Epidermal melanocyte (primary cell): ENCODE results near the gene CHIC2.
"Not testable (repeated sequence)": the region's sequence is repeated elsewhere in the genome, so short reads cannot be mapped to it uniquely, and the experiment has no call there.

Experiments
- DNase-seq: peaks from one replicate; pipeline ENCODE4 v3.0.0; 2011; ENCODE audit warnings: low spot score; ENCODE audit not compliant: insufficient read length

Gene CHIC2

GRCh38 chr4:54064317-54065111 is at the start of gene CHIC2:
TSS of gene CHIC2 (minus strand) at chr4:54064605. CDS start at chr4:54064300, 305 bp downstream.
- peak; percentile 76 for DNase-seq

GRCh38 chr4:54113206-54113605 is 48.8 kb upstream of the CHIC2 start:
- DNase-seq = not testable (repeated sequence)

DNA sequence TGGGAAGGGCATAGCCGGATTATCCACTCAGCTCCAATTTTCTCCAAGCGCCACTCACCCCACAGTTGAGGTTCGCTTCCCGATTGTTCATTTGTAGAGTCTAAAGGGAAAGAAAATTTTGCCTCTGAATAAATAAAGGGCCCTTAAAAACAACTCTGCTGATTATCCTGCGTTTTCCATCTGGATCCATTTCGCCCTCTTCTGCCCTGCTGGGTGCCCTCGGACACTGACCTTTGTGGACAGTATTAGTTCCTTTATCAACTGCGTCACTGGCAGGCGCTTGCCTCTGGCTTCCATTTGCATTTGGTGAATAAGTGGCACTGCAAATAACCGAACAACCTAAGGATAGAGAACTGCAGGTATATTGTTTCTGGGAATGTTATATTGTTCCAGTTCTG is 45.6 kb upstream of the CHIC2 start:
- DNase-seq = no peak

DNA sequence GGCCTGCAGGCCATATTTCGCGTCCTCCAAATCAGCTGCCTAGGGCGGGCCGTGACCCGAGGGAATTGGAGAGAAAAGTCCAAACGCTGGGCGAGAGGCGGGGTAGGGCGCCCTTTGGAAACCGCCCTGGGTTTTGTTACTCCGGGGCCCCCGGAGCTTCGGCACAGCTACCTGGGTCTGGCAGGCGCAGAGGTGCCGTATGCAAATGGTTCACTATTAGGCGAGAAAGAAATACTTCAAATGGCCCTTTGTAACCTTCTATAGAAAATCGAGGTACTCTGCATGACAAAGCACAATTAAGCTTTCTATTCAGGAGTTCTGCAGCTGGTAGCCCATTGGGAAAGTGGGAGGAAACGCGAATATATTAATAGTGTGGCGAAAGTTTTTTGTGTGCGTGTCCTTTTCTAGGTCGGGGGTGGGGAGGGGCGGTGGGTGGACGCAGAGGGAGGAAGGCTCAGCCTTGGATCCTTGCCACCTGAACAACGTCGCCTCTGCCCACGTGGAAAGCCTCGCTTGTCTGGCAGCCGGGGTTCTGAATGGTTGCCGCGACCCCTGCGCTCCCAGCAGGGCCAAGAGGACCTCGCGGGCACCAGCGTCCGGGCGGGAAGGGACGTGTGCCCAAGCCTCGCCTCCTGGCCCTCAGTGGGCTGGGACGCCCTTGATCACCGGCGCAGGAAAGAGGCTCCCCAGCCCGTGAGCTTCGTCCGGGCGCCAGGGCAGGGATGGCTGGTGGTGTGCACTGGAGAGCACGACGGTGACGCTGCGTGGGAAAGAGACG is 45.0 kb upstream of the CHIC2 start:
- no peak for DNase-seq

GRCh38 chr4:54107951-54108748 is 43.7 kb upstream of the CHIC2 start:
- no peak for DNase-seq

GRCh38 chr4:54104907-54105306 is 40.5 kb upstream of the CHIC2 start:
- DNase-seq = no peak

- no peak for DNase-seq
Measured at GRCh38 chr4:54103190-54103574, 38.8 kb upstream of the CHIC2 start.

DNA sequence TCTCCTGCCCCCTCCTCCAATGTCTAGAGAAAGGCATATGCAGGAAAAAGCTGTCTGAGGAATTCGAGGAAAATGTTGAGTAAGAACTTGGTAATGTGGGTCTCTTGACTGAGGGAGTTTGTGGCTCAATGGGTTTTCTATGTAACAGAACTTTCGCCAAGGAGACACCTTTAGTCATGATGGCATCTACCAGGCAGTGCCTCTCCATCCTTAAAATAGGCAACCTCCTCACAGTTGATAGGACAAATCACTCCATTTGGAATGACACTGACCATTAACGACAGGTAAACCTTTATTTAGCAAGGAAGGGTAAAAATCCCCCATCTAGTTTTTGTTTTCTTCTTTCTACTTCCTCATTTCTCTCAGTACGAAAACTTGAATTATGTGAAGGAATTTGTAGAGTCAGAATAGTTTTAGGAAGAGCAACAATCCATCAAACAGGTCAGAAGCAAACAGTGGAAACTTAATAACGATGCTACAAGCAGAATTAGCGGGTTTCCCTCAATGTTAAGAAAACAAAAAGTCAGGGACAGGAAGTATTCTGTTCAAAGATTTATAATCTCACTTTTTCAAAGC is 38.2 kb upstream of the CHIC2 start:
- no peak for DNase-seq

DNA sequence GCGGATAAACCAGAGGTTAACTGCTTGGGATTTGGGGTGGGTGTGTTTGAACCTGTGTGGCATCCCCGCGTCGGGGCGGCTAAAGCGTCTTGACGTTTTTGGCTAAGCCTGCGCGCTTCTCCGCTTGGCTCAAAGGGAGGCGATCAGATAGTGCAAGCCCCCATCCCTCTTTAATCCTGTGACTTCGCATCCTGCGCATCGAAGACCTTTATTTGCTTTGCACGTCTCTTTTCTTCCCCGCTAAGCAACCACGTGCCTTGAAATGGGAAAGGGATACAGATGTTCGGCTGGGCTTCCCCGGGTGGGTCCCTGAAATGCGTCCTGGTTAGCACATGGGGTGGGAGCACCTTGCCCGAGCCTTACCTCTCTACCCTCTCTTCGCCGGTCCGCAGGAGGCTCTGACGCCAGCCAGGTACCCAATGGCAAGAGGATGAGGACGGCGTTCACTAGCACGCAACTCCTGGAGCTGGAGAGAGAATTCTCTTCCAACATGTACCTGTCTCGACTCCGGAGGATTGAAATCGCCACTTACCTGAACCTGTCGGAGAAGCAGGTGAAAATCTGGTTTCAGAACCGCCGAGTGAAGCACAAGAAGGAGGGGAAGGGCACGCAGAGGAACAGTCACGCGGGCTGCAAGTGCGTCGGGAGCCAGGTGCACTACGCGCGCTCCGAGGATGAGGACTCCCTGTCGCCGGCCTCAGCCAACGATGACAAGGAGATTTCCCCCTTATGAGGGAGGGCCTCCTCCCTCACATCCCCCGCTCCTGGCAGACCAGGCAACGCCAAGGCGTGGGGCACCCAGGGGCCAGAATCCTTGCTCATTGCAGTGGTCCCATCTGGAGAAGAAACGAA is 37.0 kb upstream of the CHIC2 start:
- no peak for DNase-seq

- no peak for DNase-seq
Measured at GRCh38 chr4:54100595-54101189, 36.3 kb upstream of the CHIC2 start.

GRCh38 chr4:54099748-54100574 is 35.6 kb upstream of the CHIC2 start, which contains the start of gene GSX2:
TSS of gene GSX2 (plus strand) at chr4:54100163. CDS start at chr4:54100345, 182 bp downstream.
- no peak for DNase-seq

- no peak for DNase-seq
Measured at GRCh38 chr4:54099287-54099747, 34.9 kb upstream of the CHIC2 start.

- DNase-seq = no peak
Measured at GRCh38 chr4:54098375-54098774, 34.0 kb upstream of the CHIC2 start.

GRCh38 chr4:54097152-54097551 is 32.7 kb upstream of the CHIC2 start:
- no peak for DNase-seq

- no peak for DNase-seq
Measured at GRCh38 chr4:54096295-54096962, 32.0 kb upstream of the CHIC2 start.

DNA sequence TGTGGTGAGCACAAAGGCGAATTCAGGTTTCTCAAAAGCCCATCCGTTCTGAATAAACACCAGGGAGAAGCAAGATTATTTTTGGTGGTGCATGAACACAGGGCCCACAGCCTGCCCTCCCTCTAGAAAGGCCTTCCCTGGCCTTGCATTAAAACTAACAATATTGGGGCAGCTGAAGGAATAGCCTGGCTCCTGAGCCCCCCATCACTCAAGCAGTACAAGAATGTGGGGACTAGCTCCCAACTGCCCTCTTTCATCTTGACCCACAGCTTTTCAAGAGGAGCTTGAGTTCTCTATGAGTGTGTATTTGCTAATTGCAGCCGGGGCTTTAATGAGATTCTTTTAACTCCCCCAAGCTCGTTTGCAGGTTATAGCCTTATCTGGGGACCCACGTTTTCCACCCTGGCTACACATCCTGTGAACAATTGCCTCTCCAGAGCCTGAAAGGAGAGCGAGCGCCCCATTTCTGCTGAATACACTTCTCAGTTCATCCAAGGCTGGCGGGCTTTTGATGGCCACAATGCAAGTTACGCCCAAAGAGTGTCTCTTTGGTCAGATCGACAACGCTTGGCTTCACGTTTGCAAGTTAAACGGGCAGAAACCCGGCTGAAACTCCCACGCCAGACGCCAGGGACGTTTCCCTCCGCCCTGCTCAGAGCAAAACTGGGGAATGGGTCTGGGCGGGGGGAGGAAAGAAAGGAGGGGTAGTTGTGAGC is 30.9 kb upstream of the CHIC2 start:
- DNase-seq = no peak

- DNase-seq = no peak
Measured at GRCh38 chr4:54094451-54094850, 30.0 kb upstream of the CHIC2 start.
